Epithelial cell of esophagus (primary cell): Measurements from ENCODE around the gene STYK1.
A peak's percentile ranks its signal among the peaks of the same experiment; 100 is the strongest.
"Not testable (repeated sequence)": the region's sequence is repeated elsewhere in the genome, so short reads cannot be mapped to it uniquely, and the experiment has no call there.

Source experiments
- DNase-seq: peaks from one replicate; pipeline ENCODE4 v3.0.0; 2010; ENCODE audit warnings: low read depth
- H3K4me3 ChIP-seq: 2 replicates; pipeline ENCODE4 v1.5.1; 2011; ENCODE audit warnings: mild to moderate bottlenecking, low read length, control low read depth
- TF ChIP-seq, protein P1 (sequence below): IDR thresholded peaks from 2 replicates; pipeline ENCODE4 v1.5.1; 2011; ENCODE audit warnings: low read depth, mild to moderate bottlenecking, low read length, control low read depth, inconsistent platforms; ENCODE audit not compliant: insufficient read depth; ENCODE audit errors: missing control alignments

STYK1 gene

DNA sequence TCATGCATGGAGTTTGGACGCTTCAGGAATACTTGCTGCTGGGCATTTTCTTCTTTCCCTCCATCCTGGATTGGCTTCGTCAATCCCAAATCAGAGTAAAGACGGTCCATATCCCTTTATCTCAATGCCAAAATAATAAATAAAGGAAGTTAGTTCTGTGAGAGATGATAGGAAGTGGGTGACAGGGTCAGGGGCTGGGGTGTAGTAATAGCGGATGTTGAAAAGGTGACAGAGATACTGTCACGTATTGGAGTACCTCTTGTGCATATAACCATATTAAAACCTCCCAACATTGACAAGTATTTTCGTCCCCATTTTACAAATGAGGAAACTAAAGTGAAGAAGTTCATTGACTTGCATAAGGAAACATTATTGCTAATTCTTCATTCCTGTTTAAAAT, 72.9 kb downstream of the STYK1 start:
- TF ChIP-seq, protein P1, sequence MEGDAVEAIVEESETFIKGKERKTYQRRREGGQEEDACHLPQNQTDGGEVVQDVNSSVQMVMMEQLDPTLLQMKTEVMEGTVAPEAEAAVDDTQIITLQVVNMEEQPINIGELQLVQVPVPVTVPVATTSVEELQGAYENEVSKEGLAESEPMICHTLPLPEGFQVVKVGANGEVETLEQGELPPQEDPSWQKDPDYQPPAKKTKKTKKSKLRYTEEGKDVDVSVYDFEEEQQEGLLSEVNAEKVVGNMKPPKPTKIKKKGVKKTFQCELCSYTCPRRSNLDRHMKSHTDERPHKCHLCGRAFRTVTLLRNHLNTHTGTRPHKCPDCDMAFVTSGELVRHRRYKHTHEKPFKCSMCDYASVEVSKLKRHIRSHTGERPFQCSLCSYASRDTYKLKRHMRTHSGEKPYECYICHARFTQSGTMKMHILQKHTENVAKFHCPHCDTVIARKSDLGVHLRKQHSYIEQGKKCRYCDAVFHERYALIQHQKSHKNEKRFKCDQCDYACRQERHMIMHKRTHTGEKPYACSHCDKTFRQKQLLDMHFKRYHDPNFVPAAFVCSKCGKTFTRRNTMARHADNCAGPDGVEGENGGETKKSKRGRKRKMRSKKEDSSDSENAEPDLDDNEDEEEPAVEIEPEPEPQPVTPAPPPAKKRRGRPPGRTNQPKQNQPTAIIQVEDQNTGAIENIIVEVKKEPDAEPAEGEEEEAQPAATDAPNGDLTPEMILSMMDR, result no peak
- H3K4me3 ChIP-seq, result no peak overlapping the region
- no peak for DNase-seq

DNA sequence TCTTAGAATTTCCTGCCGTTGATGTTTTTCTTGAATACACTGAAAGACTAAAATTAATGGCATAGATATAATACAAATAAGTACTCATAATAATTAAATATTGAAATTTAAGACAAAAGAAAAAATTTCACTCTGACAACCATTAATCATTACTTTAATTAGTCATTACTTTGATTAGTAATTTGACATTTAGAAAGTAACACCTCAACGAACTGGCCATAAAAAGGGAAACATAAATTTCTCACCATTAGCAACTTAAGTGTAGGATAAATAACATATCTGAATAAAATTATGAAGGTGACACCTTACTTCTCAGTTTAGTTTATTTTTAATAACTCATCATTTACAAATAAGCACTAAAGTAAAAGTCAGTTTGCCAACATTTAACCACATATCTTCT, 78.0 kb downstream of the STYK1 start:
- TF ChIP-seq, protein P1, result no peak
- DNase-seq, result no peak
- H3K4me3 ChIP-seq, result no peak overlapping the region

DNA sequence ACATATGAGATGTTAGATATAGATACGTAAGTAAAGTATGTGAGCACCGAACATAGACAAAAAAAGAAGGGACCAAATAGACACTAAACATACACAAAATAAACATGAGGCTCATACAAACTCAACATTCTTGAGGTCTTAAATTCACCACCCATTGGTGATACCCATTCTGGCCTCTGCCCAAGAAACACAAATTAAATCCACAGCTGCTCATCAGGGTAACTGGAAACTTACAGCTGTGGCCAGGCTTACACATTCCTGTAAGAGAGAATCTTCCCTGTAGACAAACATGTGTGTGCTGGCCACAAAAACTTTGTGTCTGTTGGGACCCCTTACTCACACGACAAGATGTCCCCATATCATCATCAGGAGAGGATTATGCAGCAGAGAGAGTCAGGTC, 82.9 kb downstream of the STYK1 start:
- H3K4me3 ChIP-seq, result no peak overlapping the region
- DNase-seq, result no peak
- TF ChIP-seq, protein P1, result no peak

DNA sequence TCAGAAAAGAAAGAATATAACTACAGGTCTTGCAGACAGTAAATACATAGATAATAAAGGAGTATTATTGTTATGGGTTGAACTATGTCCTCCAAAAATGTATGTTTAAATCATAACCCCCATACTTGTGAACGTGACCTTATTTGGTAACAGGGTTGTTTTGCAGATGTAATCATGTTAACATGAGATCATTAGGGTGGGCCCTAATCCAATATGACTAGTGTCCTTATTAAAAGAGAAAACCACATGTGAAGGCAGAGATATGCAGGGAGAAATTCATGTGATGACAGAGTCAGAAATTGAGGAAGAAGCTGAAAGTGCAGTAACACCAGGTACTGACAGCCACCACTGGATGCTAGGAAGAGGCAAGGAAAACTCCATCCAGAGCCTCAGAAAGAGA, 89.4 kb downstream of the STYK1 start:
- TF ChIP-seq, protein P1, result no peak
- DNase-seq, result peak; percentile 8
- no peak overlapping the region for H3K4me3 ChIP-seq

GRCh38 chr12:10582704-10583103, 91.1 kb downstream of the STYK1 start:
- TF ChIP-seq, protein P1, result no peak
- H3K4me3 ChIP-seq, result no peak overlapping the region
- no peak for DNase-seq

DNA sequence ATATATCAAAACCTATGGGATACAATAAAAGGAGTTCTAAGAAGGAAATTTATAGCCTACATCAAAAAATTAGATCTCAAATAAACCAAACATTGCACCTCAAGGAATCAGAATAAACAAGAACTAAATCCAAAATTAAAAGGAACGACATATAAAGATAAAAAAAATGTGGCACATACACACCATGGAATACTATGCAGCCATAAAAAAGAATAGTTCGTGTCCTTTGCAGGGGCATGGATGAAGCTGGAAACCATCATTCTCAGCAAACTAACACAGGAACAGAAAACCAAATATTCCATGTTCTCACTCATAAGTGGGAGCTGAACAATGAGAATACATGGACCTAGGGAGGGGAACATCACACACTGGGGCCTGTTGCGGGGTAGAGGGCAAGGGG, 91.7 kb downstream of the STYK1 start:
- not testable (repeated sequence) for DNase-seq, H3K4me3 ChIP-seq

DNA sequence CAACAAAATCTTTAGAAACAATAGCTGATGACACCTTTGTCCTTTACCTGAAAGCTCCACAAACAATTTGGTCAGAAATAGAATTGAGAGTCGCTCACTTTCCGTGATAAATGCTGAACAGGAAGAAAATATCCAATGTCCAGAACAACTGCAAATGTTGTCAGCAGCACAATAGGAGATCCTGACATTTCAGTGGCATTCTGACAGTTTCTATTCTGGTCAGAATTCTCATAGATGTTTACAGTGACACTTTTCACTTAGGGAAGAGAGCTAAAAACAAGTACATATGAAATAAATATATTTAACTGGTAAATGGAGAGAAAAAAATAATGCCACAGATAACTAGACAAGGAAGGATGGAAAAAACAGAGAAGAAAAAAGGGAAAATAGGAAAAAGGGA, 99.5 kb downstream of the STYK1 start:
- TF ChIP-seq, protein P1, result no peak
- DNase-seq, result no peak
- H3K4me3 ChIP-seq, result no peak overlapping the region

DNA sequence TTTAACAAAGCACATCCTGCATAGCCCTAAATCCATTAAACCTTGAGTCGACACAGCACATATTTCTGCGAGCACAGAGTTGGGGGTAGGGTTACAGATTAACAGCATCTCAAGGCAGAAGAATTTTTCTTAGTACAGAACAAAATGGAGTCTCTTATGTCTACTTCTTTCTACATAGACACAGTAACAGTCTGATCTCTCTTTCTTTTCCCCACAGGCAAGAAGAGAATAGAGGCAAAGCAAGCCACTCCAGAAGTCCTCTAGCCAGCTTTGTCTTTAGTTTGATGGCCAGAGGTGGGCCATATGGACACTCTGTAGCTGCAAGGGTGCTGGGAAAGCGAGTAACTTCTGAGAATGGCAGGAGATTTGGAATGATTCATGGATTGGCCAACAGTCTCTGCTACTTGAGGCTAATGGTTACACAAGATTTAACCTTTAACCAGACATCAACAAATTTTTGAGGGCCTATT, 101.8 kb downstream of the STYK1 start:
- not testable (repeated sequence) for H3K4me3 ChIP-seq
- DNase-seq, result peak; percentile 78
